ENCODE results near the gene EGFLAM. TPM values are rescaled to one million over a fixed set of nuclear protein-coding genes. Genes with fewer than 3 reads are reported as not detected.

The EGFLAM gene
- total RNA-seq (38.0 TPM), polyA plus RNA-seq (ENCODE audit: insufficient read depth in 1 of 8, insufficient read length in 8 of 8, low replicate concordance in 1 of 8) (10 to 100 TPM; 29.3 to 40.1 (median 36.0) TPM)
- long read RNA-seq, donor 1, transcript EGFLAM-205 (6 exons, 1,299 nt) = major isoform, 6 of 6 reads
- long read RNA-seq, donor 1, partial matches to known transcripts = 0 of 6 reads
- long read RNA-seq, donor 1, other reads (novel, unspliced or antisense) = 0 of 6 reads
- long read RNA-seq, donor 2, partial matches to known transcripts = 0 of 2 reads
- long read RNA-seq, donor 2, other reads (novel, unspliced or antisense) = 0 of 2 reads
- long read RNA-seq, donor 3, full-length matches to known transcripts = 18 of 18 reads
- long read RNA-seq, donor 3, partial matches to known transcripts = 0 of 18 reads
- long read RNA-seq, donor 3, other reads (novel, unspliced or antisense) = 0 of 18 reads
- long read RNA-seq, donor 4, full-length matches to known transcripts = 10 of 10 reads
- long read RNA-seq, donor 4, partial matches to known transcripts = 0 of 10 reads
- long read RNA-seq, donor 4, other reads (novel, unspliced or antisense) = 0 of 10 reads
- long read RNA-seq, donor 5, full-length matches to known transcripts = 12 of 12 reads
- long read RNA-seq, donor 5, partial matches to known transcripts = 0 of 12 reads
- long read RNA-seq, donor 5, other reads (novel, unspliced or antisense) = 0 of 12 reads
- long read RNA-seq, donor 6, full-length matches to known transcripts = 17 of 17 reads
- long read RNA-seq, donor 6, partial matches to known transcripts = 0 of 17 reads
- long read RNA-seq, donor 6, other reads (novel, unspliced or antisense) = 0 of 17 reads
- long read RNA-seq, donor 7, full-length matches to known transcripts = 6 of 6 reads
- long read RNA-seq, donor 7, partial matches to known transcripts = 0 of 6 reads
- long read RNA-seq, donor 7, other reads (novel, unspliced or antisense) = 0 of 6 reads
- long read RNA-seq, donor 8, full-length matches to known transcripts = 17 of 29 reads
- long read RNA-seq, donor 8, partial matches to known transcripts = 12 of 29 reads
- long read RNA-seq, donor 8, other reads (novel, unspliced or antisense) = 0 of 29 reads
- long read RNA-seq, donor 9, full-length matches to known transcripts = 8 of 8 reads
- long read RNA-seq, donor 9, partial matches to known transcripts = 0 of 8 reads
- long read RNA-seq, donor 9, other reads (novel, unspliced or antisense) = 0 of 8 reads
- long read RNA-seq, donor 10, transcript EGFLAM-205 (6 exons, 1,299 nt) = major isoform, 6 of 9 reads
- long read RNA-seq, donor 10, partial matches to known transcripts = 0 of 9 reads
- long read RNA-seq, donor 10, other reads (novel, unspliced or antisense) = 0 of 9 reads
- long read RNA-seq, donor 11, transcript EGFLAM-205 (6 exons, 1,299 nt) = major isoform, 6 of 8 reads
- long read RNA-seq, donor 11, partial matches to known transcripts = 0 of 8 reads
- long read RNA-seq, donor 11, other reads (novel, unspliced or antisense) = 0 of 8 reads

DNA sequence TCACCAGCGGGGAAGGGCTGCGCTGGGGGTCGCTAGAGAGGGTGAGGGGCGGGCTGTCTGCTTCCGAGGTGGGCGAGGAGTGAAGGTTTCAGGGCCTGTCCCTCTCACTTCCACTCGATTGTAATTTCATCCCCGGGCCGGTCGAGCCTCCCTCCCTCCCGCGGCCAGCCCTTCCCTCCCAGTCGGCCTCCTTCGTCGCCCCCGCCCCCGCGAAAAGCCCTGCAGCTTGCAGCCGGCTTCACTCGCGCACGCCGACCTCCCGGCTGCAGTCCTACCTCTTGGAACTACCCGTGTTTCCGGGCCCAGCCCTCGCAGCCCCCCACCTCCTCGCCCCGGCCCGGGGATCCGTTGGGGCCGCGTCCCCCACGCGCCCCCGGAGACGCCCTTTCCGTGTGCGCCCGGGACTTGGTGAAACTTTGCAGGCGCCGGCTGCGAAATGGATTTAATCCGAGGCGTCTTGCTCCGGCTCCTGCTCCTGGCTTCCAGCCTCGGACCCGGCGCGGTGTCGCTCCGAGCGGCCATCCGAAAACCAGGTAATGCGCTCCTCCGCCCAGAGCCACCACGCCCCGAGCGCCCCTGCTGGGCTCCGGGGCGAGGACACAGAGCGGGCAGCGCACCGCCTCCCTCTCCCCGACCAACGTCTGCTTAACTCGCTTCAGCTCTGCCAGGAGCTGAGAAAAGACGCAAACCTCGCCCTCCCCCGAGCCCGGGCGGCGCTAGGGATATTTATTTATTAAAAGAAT, at the start of gene EGFLAM:
Gene EGFLAM, plus strand, starts transcription at position 241 of the 743 bp plus-strand sequence. Its CDS starts 196 bp downstream, at position 437.
- H3K4me3 ChIP-seq (ENCODE audit: low read length) = peak within 1 kb of the TSS; percentile 59

DNA sequence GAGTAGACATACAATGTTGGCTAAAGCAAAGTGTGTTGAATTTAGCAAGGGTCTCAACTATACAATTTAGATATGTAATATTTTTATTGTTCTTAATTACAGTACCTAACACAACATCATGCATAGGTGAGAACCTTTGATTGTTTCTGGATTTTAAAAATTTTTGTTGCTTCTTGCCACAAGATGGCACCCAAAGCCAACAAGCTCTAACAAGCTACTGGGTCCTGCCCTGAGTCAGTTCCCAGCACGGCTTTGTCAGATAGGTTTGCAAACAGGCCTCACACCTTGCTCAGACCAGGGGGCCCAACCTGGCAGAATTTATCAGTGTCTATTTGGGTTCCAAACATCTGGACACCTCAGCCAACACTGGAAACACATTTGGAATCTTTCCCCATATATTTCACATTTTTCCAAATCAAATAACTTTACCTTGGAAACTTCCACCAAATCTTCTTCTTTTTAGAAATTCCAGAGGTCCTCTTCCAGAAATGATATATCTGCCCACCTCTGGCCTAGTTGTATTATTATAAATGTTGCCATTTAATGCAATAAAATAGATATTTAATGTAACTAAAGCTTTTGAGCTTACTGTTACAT, 49.5 kb upstream of the EGFLAM start:
- Histone ChIP-seq H3K36me3 (ENCODE audit: control insufficient read depth, insufficient read depth, low read length) (no peaks in the 10 kb centered on the region), H3K27ac (ENCODE audit: low read length) (no peak overlapping the region), H3K4me3 (ENCODE audit: low read length) (no peak overlapping the region), H3K4me1 (ENCODE audit: control insufficient read depth, insufficient read depth, low read length) (no peaks in the 10 kb centered on the region), H3K27me3 (ENCODE audit: control insufficient read depth, insufficient read depth, low read length) (peaks cover 2% of the 10 kb centered on the region), H3K9me3 (replicated peaks; ENCODE audit: control insufficient read depth, low read depth, low read length) (no peaks in the 10 kb centered on the region)
- DNase-seq = peak; percentile 56
- WGBS (ENCODE audit: insufficient coverage) = 10% methylated on average over 1 of the region's 1 CpG

More for the DNA sequence above, at the start of gene EGFLAM:
- Histone ChIP-seq H3K27ac (ENCODE audit: low read length) (peak within 1 kb of the TSS; percentile 55), H3K36me3 (ENCODE audit: control insufficient read depth, insufficient read depth, low read length) (no peaks in the 10 kb centered on the region), H3K4me1 (ENCODE audit: control insufficient read depth, insufficient read depth, low read length) (peaks cover 21% of the 10 kb centered on the region), H3K27me3 (ENCODE audit: control insufficient read depth, insufficient read depth, low read length) (peaks cover 51% of the 10 kb centered on the region), H3K9me3 (replicated peaks; ENCODE audit: control insufficient read depth, low read depth, low read length) (no peaks in the 10 kb centered on the region)
- DNase-seq = peak; percentile 49
- WGBS (ENCODE audit: insufficient coverage) = under 1% methylated on average over 59 of the region's 73 CpGs

- no peaks in the 10 kb centered on the region for H3K27me3 ChIP-seq (ENCODE audit: control insufficient read depth, insufficient read depth, low read length)
- no peaks in the 10 kb centered on the region for H3K36me3 ChIP-seq (ENCODE audit: control insufficient read depth, insufficient read depth, low read length)
- WGBS (ENCODE audit: insufficient coverage) = 77% methylated on average over 5 of the region's 8 CpGs
- H3K27ac ChIP-seq (ENCODE audit: low read length) = no peak overlapping the region
- no peak for DNase-seq
- no peaks in the 10 kb centered on the region for H3K4me1 ChIP-seq (ENCODE audit: control insufficient read depth, insufficient read depth, low read length)
- no peak overlapping the region for H3K4me3 ChIP-seq (ENCODE audit: low read length)
- H3K9me3 ChIP-seq (replicated peaks; ENCODE audit: control insufficient read depth, low read depth, low read length) = no peaks in the 10 kb centered on the region
Measured at GRCh38 chr5:38210676-38211353, 47.5 kb upstream of the EGFLAM start.

DNA sequence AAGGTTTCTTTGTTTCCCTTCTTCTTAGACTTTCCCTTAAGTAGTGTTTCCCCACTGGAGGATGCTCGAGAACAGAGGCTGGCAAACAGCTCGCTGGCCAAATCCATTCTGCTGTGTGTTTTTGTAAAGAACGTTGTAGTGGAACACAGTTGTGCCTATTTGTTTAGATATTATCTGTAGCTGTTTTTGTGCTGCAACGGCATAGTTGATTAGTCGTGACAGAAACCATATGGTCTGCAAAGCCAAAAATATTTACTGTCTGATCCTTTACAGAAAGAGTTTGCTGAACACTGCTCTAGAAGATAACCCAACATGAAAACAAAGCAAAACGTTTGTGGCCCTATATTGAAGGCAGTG, 47.0 kb upstream of the EGFLAM start:
- DNase-seq = no peak
- no peak overlapping the region for H3K27ac ChIP-seq (ENCODE audit: low read length)
- no peaks in the 10 kb centered on the region for H3K9me3 ChIP-seq (replicated peaks; ENCODE audit: control insufficient read depth, low read depth, low read length)
- H3K36me3 ChIP-seq (ENCODE audit: control insufficient read depth, insufficient read depth, low read length) = no peaks in the 10 kb centered on the region
- no peak overlapping the region for H3K4me3 ChIP-seq (ENCODE audit: low read length)
- H3K4me1 ChIP-seq (ENCODE audit: control insufficient read depth, insufficient read depth, low read length) = no peaks in the 10 kb centered on the region
- no peaks in the 10 kb centered on the region for H3K27me3 ChIP-seq (ENCODE audit: control insufficient read depth, insufficient read depth, low read length)
- 64% methylated on average over 2 of the region's 6 CpGs for WGBS (ENCODE audit: insufficient coverage)

- no peak overlapping the region for H3K4me3 ChIP-seq (ENCODE audit: low read length)
- H3K36me3 ChIP-seq (ENCODE audit: control insufficient read depth, insufficient read depth, low read length) = no peaks in the 10 kb centered on the region
- H3K9me3 ChIP-seq (replicated peaks; ENCODE audit: control insufficient read depth, low read depth, low read length) = no peaks in the 10 kb centered on the region
- no peaks in the 10 kb centered on the region for H3K27me3 ChIP-seq (ENCODE audit: control insufficient read depth, insufficient read depth, low read length)
- no peaks in the 10 kb centered on the region for H3K4me1 ChIP-seq (ENCODE audit: control insufficient read depth, insufficient read depth, low read length)
- no peak for DNase-seq
- no peak overlapping the region for H3K27ac ChIP-seq (ENCODE audit: low read length)
Measured at GRCh38 chr5:38212307-38212706, 46.1 kb upstream of the EGFLAM start.

- H3K4me1 ChIP-seq (ENCODE audit: control insufficient read depth, insufficient read depth, low read length) = no peaks in the 10 kb centered on the region
- no peaks in the 10 kb centered on the region for H3K36me3 ChIP-seq (ENCODE audit: control insufficient read depth, insufficient read depth, low read length)
- WGBS (ENCODE audit: insufficient coverage) = no CpG with 5 or more reads among the region's 7 CpGs
- no peak for DNase-seq
- no peak overlapping the region for H3K27ac ChIP-seq (ENCODE audit: low read length)
- H3K27me3 ChIP-seq (ENCODE audit: control insufficient read depth, insufficient read depth, low read length) = no peaks in the 10 kb centered on the region
- no peak overlapping the region for H3K4me3 ChIP-seq (ENCODE audit: low read length)
- H3K9me3 ChIP-seq (replicated peaks; ENCODE audit: control insufficient read depth, low read depth, low read length) = no peaks in the 10 kb centered on the region
Measured at GRCh38 chr5:38226091-38226490, 32.3 kb upstream of the EGFLAM start.

DNA sequence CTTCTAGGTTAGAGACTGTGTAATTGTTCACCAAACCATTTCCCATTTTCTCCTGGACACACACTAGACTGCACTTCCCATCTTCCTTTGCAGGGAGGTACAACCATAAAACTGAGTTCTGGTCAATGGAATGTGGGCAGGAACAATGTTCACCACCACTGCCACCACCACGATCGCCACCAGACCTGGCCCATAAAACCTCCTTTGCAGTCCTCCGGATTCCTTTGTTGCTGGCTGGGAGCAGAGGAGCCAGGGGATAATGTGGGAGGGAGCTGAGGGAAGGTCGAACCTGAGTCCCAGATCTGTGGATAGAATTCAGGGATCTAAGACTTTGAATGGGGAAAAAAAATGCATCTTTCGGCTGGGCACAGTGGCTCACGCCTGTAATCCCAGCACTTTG, 29.4 kb upstream of the EGFLAM start:
- H3K9me3 ChIP-seq (replicated peaks; ENCODE audit: control insufficient read depth, low read depth, low read length) = no peaks in the 10 kb centered on the region
- no peak overlapping the region for H3K27ac ChIP-seq (ENCODE audit: low read length)
- no peak overlapping the region for H3K4me3 ChIP-seq (ENCODE audit: low read length)
- 45% methylated on average over 1 of the region's 6 CpGs for WGBS (ENCODE audit: insufficient coverage)
- DNase-seq = no peak
- no peaks in the 10 kb centered on the region for H3K27me3 ChIP-seq (ENCODE audit: control insufficient read depth, insufficient read depth, low read length)
- H3K36me3 ChIP-seq (ENCODE audit: control insufficient read depth, insufficient read depth, low read length) = no peaks in the 10 kb centered on the region
- no peaks in the 10 kb centered on the region for H3K4me1 ChIP-seq (ENCODE audit: control insufficient read depth, insufficient read depth, low read length)

- DNase-seq = no peak
- H3K27ac ChIP-seq (ENCODE audit: low read length) = no peak overlapping the region
- H3K36me3 ChIP-seq (ENCODE audit: control insufficient read depth, insufficient read depth, low read length) = no peaks in the 10 kb centered on the region
- H3K27me3 ChIP-seq (ENCODE audit: control insufficient read depth, insufficient read depth, low read length) = no peaks in the 10 kb centered on the region
- WGBS (ENCODE audit: insufficient coverage) = 88% methylated on average over 4 of the region's 4 CpGs
- no peaks in the 10 kb centered on the region for H3K9me3 ChIP-seq (replicated peaks; ENCODE audit: control insufficient read depth, low read depth, low read length)
- no peaks in the 10 kb centered on the region for H3K4me1 ChIP-seq (ENCODE audit: control insufficient read depth, insufficient read depth, low read length)
- no peak overlapping the region for H3K4me3 ChIP-seq (ENCODE audit: low read length)
Measured at GRCh38 chr5:38234737-38235136, 23.6 kb upstream of the EGFLAM start.
